Activated CD4-positive, CD25-positive, alpha-beta regulatory T cell (primary cell): Measurements from ENCODE around the gene JOSD1.

ENCODE experiments used
- DNase-seq, 4 experiments: peaks; one replicate each; lab custom pipeline; 2025; lab: John Stamatoyannopoulos, UW

The JOSD1 gene

DNA sequence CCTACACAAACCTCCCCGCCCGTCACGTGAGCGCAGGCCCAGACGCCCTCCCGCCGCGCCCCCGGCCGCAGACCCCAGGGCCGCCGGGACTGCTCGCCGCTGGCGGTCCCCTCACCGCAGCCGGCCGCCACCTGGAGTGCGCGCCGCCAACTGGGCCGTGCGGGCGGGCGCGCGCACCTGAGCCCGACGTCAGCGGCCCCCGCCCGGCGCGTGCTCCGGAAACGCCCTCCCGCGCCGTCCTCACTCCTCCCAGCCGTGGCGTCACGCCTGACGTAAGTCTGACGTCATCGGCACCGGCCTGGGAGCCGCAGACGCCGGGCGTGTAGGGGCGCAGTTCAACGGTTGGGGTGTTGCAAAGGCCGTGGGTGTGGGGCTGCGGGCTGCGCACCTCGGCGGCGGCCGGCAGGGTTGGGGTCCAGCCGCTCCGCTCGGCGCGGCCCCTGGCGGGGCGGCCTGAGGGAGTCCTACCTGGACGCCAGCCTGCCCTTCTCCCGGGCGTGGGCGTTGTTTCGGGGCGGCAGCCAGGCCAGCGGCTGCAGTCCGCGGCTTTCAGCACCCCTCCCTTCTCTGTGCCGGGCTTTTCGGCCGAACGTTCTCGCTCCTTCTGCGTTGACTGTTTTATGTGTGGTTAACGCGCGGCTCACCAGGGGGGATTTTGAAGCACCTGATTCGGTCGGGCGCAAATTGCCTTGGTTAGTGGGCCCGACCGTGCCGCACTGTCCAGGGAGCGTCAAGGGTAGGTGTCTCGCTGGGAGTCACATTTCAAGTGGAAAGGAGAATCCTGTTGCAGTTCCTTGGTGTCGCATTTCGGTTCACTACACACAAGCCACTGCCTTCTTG, at the start of gene JOSD1:
Gene JOSD1 (minus strand): TSS at position 155 of the 840 bp plus-strand sequence. CDS start 956 bp downstream, outside the sequence.
- peak; percentile 89 to 97 (median 93) for DNase-seq

DNA sequence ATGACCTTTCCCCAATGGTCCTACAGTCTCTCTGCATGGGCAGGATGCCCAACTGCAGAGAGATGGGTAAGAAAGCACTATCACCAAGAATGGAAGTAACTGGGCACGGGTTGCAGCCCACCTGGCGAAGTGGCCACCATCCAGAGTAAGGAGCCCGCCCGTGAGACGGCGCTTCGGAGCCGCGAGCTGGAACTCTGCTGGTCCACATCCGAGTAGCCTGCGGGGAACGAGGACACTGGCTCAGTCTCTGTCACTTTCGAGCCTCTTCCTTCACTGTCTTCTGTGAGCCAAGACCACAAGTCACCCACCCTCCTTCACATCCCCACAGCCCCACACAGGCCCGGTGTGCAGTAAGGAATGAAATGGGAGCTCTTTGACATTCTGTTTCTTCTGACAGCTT, 49.4 kb upstream of the JOSD1 start:
- no peak for DNase-seq

DNA sequence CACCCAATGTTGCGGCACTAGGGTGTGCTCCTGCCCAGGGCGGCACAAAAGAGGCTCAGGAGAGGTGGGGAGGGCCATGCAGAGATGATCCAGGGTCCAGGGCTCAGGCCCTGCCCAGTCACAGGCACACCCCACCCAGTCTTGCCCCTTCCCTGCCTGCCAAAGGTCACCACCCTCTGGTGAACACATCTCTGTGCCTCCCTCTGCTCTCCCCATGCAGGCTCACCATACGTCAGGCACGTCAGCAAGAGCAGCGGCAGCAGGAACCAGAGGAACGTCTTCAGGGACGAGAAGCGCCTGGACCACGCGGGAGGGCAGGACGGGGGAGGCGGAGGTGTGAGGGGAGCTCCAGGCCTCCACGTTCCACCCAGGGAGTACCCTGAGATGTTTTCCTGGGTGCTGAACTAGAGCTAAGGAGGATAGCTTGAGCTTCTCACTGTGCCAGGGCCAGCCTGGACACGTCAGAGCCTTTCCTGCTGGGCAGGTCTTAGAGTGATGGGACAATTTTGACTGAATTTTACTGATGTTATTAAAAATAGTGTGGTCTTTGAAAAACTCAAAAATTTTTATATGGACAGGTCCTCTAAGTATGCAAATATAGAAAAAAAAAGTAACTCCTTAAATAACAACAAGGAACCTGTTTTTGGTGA, 47.9 kb upstream of the JOSD1 start:
- DNase-seq, result no peak

DNA sequence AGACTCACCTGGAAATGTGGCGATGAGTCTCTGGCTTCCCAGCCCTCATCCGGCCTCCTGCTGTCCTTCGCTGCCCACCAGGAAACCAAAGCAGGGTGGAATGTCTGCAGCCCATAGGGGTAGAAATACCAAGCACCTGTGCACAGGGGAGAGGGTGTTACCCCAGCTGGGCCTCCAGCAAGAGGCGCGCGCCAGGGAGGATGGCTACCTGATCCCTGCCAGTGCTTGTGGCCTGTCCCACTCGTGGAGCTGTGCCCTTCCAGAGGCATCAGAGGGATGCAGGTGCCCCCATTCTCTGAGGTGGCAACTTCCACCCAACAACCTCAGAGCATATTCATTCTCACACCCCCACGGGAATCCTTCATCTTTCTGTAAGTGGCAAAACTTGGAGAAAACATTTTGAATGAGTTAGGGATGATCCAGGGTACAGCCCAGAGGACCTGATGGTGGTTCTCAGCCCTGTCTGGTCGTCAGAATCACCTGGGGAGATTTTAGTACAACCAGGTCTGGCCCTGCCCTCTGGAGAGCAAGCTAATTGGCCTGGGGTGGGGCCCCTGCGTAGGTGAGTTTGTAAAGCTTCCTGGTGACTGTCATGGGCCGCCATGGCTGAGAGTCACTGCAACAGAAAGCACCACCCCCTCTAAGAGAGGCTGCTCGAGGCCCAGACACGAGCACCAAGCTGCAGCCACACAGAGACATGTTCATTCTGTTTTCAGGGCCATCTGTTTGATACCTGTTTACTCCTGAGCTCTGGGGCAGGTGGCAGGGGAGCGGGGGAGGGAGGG, 45.1 kb upstream of the JOSD1 start:
- no peak for DNase-seq

DNA sequence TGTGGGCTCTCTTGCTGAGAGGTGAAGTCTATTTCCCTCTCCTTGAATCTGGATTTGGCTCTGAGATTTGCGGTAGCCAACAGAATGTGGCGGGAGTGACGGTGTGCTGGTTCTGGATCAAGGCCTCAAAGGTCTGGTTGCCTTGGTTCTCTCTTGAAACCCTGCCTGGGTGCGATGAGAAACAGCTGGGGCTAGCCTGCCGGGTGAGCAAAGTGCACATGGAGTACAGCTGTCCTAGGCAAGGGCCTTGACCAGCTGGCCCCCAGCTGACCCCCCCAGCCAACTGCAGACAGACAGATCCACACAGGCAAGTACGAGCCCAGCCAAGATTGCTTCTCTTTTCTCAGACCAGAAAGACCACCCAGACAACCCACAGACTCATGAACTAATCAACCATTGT, 44.2 kb upstream of the JOSD1 start:
- DNase-seq, result no peak

DNA sequence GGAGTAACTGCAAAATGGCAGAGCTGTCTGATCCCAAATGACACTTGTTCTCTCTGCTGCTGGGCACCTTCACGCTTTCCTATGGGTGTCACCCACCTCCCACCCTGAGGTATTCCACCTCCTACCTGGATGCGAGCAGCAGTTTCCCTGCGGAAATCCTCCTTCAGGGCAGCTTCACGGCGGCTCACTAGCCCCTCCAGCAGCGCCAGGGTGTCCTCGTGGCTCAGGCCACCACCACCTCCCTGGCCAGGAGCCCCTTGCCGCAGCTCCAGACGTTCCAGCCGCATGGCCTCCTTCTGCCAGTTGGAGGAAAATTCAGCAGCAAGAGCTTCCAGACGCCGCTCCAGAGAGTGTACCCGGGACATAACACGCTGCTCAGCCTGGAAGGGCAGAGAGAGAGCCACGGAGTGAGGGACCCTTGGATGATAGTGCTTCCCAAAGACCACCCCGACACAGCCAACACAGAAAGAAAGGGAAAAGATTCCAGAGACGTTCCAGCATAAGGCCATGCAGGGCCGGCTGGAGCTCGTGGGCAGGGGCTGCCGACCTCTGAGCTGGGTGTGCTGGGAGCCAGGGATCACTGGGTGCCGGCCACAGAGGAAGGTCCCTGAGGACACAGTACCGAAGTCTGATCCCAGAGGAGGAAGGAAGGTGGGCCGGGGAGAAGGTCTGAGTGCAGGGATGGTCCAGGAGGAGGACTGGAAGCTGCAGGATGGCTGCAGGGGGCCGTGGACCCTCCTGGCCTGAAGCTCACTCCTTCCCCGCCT, 41.6 kb upstream of the JOSD1 start:
- DNase-seq, result no peak

DNA sequence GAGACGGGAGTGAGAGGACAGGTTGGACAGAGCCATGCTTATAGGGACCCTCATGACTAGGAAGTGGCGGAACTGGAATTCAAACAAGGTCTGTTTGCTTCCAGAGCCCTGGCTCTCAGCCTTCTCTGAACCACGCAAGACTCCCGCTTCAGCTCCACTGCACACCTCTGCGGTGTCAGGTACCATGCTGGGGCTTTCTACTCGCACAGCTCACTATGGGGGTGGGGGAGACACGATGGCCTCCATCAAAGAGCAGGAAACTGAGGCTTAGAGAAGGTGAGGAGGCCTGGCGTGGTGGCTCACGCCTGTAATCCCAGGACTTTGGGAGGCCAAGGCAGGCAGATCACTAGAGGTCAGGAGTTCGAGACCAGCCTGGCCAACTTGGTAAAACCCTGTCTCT, 40.8 kb upstream of the JOSD1 start:
- no peak for DNase-seq

DNA sequence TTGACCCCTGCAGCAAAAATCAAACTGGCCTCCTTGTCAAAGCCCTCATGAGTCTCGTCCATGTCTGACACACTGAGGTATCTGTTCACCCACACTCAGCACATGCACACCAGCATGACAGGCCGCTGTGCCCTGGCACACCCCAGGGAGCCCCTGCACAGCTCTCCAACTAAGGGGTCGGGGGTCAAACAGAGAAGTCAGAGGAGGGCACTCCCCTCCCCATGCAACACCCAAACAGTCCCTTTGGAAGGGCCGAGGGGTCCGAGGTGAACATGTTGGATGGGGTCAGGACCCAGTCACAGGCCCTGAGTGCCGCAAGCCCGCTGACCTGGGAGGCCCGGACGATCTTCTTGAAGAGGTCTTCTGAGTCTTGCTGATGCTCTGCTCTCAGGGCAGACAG, 40.4 kb upstream of the JOSD1 start:
- DNase-seq, result no peak

DNA sequence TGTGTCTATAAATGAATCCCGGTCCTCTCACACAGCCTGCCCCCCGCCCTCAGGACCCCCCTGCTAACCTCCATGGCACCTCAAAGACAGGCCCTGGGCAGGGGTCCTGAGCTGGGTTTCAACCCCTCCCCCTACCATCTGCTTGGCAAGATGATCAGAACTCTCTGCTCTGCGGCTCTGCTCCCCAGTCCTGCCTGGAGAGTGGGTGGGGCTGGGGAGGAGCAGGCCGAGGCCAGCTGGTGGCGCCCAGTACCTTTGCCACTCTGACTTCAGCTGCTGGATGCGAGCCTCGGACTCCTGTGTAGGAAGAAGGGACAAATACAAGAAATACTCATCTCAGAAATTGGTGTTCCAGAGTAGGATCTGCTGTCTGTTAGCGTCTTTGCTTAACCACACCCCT, 40.0 kb upstream of the JOSD1 start:
- DNase-seq, result no peak

DNA sequence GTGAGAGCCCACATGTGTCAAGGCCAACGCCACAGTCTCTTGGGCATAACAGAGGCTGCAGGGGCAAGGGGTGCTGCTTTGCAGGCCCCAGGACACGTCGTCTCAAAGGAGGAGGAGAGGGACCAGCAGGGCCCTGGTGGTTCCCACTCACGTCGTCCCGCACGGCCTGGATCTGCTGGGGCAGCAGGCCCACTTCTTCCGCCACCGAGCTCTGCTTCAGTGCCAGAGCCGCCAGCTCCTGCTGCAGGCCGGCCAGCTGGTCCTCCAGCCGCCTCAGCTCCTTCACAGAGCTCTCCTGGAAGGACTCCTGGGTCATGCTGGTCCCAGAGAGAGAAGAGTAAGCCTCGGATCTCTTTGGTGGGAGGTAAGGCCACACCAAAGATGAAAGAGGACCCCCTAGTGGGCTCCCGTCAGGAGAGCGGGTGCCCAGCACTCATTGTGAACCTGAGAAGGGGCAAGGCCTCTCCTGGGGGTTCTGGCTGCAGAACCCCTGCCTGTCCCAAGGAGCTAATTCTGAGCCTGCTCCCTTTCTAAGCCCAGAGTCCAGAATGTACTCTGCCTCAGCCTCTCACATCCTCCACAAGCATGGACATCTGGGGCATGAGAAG, 39.5 kb upstream of the JOSD1 start:
- DNase-seq, result no peak

DNA sequence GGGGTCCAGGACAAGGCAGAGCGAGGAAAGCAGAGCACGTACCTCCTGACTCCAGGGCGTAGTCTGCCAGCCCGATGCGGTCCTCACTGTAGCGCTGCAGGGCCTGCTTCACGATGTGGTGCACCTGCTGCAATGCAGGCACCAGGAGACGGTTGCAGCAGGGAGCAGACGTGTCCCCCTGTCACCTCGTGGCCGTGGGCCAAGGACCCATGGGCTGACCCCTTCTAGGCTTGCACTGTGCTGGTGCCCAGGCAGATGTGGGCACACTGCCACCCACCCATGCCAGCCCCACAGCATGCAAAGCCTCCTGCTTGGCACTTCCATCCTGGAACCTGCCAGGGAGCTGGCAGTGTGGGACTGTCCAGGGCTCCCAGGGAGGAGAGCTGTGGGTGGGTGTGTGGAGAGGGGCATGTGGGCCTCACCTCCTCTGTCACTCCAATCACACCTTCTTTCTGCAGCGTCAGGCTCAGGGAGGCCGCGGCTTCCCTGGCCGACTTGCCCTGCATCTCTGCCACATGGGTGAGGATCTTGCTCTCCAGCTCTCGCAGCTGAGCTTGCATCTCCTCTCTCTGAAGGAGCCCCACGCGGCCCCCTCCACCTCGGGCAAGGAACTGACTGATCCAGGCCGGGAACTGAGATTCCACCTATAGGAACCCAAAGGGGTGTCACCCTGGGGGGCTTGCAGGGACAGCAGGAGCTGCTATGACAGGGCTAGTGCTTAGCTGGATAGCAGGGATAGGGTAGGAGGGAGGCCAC, 38.7 kb upstream of the JOSD1 start:
- no peak for DNase-seq

DNA sequence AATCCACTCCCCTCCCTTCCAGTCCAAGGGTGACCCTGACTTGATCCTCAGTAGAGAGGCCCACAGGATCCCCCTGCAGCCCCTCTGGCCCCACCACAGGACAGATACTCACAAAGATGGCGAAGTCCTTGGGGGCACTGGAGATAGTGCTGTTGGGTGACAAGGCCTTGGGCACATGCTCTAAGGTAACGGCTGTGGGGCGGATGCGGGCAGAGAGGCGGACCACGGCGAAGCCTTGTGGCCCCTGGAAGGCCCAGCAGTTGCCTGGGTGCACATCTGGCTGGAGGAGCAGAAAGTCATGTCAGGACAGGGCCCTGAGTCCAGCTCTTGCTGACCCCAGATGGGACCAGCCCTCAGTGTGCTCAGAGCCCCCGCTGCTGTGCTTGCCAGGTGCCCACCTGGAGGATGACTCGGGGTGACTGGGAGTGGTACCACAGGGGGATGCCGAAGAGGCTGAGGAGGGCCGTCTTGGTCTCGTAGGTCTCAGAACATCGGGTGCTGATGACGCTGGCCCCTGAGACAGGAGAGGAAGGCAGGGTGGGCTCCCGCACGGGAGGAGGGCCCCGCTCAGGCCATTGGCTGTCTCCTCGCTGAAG, 37.8 kb upstream of the JOSD1 start:
- no peak for DNase-seq

DNA sequence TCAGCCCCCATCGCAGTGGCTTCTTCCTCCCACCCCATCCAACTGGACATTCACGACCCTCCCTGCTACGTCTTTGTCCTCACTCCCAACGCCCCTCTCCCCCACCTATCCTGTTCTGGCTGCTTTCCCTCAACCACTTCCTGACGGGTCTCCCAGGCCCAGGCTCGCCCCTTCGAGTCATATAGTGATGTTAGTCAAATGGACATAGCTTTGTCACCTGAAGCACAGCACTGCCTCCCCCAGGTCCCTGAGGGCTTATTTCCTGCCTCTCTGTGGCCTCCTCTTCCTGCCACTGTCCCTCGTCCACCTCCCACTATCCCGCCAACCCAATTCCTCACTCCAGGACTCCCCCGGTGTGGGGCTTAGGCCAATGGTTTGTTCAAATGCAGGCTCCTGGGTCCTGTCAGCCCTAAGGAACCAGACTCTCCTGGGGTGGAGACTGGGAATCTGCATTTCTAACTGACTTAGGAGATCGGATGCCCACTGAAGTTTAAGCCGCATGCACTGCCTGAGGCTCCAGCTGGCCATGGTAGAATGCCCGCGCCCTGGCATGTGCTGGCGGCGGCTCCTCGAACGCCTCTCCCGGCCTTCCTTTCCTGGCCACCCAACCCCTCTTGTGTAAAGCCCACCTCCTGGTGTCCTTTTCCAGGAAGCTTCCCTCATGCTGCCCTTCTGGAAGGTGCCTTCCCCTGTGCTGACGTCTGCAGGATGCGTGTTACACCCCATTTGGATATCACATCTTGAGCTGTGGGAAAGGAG, 36.7 kb upstream of the JOSD1 start:
- DNase-seq, result no peak

DNA sequence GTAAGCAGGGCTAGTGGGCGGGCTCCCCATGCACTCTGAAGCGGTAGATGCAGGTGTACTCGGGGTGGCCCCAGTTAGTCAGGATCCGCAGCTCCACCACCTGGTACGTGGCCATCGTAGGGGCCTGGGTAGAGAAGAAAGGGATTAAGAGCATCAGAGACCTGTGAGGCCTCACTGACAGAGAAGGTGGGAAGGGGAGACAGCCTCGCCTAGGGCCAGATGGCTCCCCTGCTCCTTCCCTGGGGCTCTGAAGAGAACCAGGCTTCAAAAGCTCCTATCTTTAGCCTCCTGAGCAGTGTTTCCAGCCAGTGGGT, 35.5 kb upstream of the JOSD1 start:
- no peak for DNase-seq

DNA sequence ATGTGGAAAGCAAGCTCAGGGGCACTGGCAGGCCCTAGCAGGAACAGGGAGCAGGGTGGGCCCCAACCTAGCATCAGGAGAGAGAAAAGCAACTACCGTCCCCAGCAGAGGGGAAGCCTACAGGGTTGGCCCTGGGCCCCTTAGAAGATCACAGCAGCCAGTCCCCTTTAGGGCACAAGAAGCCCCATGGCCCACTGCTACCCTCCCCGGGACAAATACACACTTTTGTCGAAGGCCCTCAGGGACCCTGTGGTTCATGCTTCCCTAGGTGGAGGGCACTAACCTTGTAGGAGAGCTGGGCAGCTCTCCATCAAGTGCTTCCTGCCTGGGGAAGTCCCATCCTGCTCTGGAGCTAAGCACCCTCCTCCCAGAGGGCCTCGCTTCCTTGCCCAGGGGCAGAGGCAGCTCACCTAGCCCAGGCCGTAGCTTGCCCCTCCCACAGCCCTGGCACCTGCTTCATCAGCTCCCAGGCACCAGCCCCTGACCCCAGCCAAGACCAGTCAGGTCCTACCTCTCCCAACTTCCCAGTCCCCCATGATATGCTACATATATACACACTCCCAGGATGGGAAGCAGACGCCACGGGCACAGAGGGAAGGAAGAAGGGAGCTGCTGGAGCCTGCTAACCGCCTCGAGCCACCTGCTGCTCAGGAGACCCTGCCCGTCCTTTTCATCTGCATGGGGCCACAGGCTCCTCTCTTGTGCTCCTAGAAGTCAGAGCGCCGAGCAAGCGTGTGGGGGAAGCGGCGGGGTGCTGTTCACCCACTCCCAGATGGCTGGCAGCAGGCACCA, 34.9 kb upstream of the JOSD1 start:
- no peak for DNase-seq

DNA sequence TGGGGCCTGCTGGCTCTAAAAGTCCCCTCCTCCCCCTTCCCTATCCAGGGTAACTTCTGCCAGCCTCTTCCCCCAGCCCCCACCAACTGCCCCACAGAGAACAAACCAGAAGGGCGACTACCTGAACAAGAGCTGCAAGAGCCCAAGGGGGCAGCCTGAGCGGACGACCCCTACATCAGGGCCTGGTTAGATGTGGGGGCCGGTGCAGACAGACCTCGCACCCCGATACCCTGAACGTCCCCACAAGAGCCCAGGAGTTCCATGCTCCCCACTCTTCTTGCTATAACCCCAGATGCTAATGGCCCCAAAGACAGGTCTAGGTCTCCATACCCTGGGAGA, 34.4 kb upstream of the JOSD1 start:
- no peak for DNase-seq

DNA sequence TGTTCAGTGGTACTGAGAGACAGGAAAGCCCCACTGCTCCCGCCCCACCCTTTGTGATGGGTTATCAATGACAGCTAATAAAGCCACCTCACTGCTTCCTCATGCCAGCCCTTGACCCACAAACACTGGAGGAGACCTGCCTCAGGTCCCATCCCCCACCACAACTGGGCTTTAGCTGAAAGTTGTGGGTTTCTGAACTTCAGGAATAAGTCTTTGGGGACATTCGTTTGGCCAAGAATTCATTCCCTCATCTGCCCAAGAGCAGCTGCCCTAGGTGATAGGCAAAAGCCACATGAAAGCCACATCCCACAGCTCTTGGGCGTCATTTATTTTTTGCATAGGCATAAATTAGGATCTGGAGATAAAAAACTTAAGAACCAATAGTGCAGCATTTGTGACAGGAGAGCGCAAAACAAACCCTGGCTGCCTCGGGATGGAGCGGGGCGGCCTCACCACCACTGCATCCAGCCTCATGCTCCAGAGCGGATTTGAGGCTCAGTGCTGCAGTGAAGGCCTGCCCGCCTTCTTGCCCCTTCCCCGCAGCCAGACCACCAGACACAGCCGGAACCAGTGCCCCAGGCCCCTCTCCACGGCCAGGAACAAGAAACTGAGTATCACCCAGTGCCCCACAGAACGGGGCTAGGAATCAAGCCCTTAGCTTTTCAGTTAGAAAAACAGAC, 33.8 kb upstream of the JOSD1 start:
- DNase-seq, result no peak

DNA sequence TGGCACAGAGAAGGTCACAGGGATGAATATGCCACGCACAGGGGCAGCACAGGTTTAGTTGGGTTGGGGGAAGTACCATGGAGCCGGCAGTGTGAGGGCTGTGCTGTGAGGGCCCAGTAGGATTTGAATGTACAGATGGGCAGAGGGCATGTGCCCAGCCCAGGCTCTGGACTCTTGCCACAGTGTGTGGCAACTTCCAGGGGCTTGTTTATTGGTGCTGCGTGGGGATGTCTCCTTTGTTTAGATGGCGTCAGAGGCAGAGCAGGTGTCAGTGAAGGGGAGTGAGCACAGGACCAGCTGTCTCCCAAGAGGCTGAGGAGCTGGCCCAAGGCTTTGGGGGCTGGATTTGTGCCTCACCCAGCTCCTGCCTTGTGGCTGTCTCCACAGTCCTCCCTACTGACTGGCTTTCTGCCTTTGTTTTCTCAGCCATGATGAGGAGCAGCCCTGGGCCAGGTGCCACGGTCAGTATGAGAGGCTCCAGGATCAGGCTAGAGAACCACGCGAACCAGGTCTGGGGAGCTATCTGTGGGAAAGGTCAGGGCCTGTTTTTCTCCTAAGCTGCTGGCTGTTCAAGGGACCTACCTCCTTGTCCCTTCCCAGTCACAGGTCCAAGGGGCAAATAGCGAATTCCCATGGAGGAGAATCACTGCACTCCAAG, 33.1 kb upstream of the JOSD1 start:
- no peak for DNase-seq
